Mesenchymal stem cell (in vitro differentiated cells and primary cell): Measurements from ENCODE around the gene ACAP3.

Experiments used
- DNase-seq: peaks from one replicate; pipeline ENCODE4 v3.0.0-alpha.2; 2013
- H2AFZ ChIP-seq: one replicate; pipeline ENCODE4 v1.6.1; 2013; ENCODE audit warnings: low read depth, mild to moderate bottlenecking, control low read depth, inconsistent platforms, low read length, moderate library complexity
- H2AK5ac ChIP-seq: 2 replicates; pipeline ENCODE4 v1.6.1; 2013; ENCODE audit warnings: low read length, moderate library complexity, mild to moderate bottlenecking, inconsistent platforms; ENCODE audit not compliant: severe bottlenecking
- H2BK120ac ChIP-seq: one replicate; pipeline ENCODE4 v1.6.1; 2013; ENCODE audit warnings: low read depth, mild to moderate bottlenecking, inconsistent platforms, low read length, moderate library complexity
- H2BK12ac ChIP-seq, 2 experiments: one replicate each; pipeline ENCODE4 v1.6.1; 2013; ENCODE audit warnings: inconsistent platforms in 2 of 2, low read length in 2 of 2, mild to moderate bottlenecking in 2 of 2, moderate library complexity in 2 of 2, control low read depth in 1 of 2
- H2BK15ac ChIP-seq: one replicate; pipeline ENCODE4 v1.6.1; 2013; ENCODE audit warnings: mild to moderate bottlenecking, low read depth, inconsistent platforms; ENCODE audit not compliant: poor library complexity, severe bottlenecking
- H2BK5ac ChIP-seq: 2 replicates; pipeline ENCODE4 v1.6.1; 2013; ENCODE audit warnings: low read depth, mild to moderate bottlenecking, low read length, control low read depth, inconsistent platforms; ENCODE audit not compliant: poor library complexity, severe bottlenecking
- H3K14ac ChIP-seq, 2 experiments: one replicate each; pipeline ENCODE4 v1.6.1; 2013; ENCODE audit warnings: inconsistent platforms in 2 of 2, low read length in 2 of 2, control low read depth in 1 of 2, mild to moderate bottlenecking in 1 of 2, moderate library complexity in 1 of 2
- H3K18ac ChIP-seq, 2 experiments: one replicate each; pipeline ENCODE4 v1.6.1; 2013; ENCODE audit warnings: inconsistent platforms in 2 of 2, low read length in 2 of 2, control low read depth in 1 of 2, low read depth in 1 of 2, mild to moderate bottlenecking in 1 of 2
- H3K23ac ChIP-seq, 2 experiments: one replicate each; pipeline ENCODE4 v1.6.1; 2013; ENCODE audit warnings: inconsistent platforms in 2 of 2, low read length in 2 of 2, mild to moderate bottlenecking in 2 of 2, moderate library complexity in 2 of 2, control low read depth in 1 of 2
- H3K27ac ChIP-seq: 2 replicates; pipeline ENCODE4 v1.5.1; 2013; ENCODE audit warnings: mild to moderate bottlenecking, moderate library complexity, low read length, control low read depth, inconsistent platforms; ENCODE audit not compliant: poor library complexity, severe bottlenecking
- H3K27me3 ChIP-seq, 2 experiments: 2 replicates each; pipeline versions ENCODE4 v1.6.1 to v1.7.0; 2013; ENCODE audit warnings: low read length in 2 of 2, mild to moderate bottlenecking in 2 of 2, moderate library complexity in 2 of 2, control low read depth in 1 of 2, inconsistent platforms in 1 of 2; ENCODE audit not compliant: control insufficient read depth in 1 of 2, insufficient read depth in 1 of 2
- H3K36me3 ChIP-seq, 2 experiments: 2 replicates each; pipeline versions ENCODE4 v1.6.1 to v1.7.0; 2013; ENCODE audit warnings: low read length in 2 of 2, control low read depth in 1 of 2, inconsistent platforms in 1 of 2, low read depth in 1 of 2, mild to moderate bottlenecking in 1 of 2; ENCODE audit not compliant: insufficient read depth in 2 of 2, control insufficient read depth in 1 of 2
- H3K4ac ChIP-seq, 2 experiments: one replicate each; pipeline ENCODE4 v1.6.1; 2013; ENCODE audit warnings: inconsistent platforms in 2 of 2, low read length in 2 of 2, mild to moderate bottlenecking in 2 of 2, moderate library complexity in 2 of 2, control low read depth in 1 of 2, low read depth in 1 of 2
- H3K4me1 ChIP-seq: 2 replicates; pipeline ENCODE4 v1.6.1; 2013; ENCODE audit warnings: low read depth, low read length, control low read depth; ENCODE audit not compliant: control insufficient read depth, insufficient read depth
- H3K4me2 ChIP-seq: 2 replicates; pipeline ENCODE4 v1.6.1; 2013; ENCODE audit warnings: low read length, mild to moderate bottlenecking, inconsistent platforms; ENCODE audit not compliant: poor library complexity, severe bottlenecking
- H3K4me3 ChIP-seq, 2 experiments: 2 replicates each; pipeline versions ENCODE4 v1.5.1 to v1.7.0; 2013; ENCODE audit warnings: low read length in 2 of 2, mild to moderate bottlenecking in 2 of 2, control low read depth in 1 of 2, low read depth in 1 of 2; ENCODE audit not compliant: insufficient read depth in 1 of 2
- H3K79me1 ChIP-seq: replicated peaks from 2 replicates; pipeline ENCODE4 v1.6.1; 2013; ENCODE audit warnings: mild to moderate bottlenecking, control low read depth, low read length, inconsistent platforms; ENCODE audit not compliant: poor library complexity, severe bottlenecking
- H3K9ac ChIP-seq: 2 replicates; pipeline ENCODE4 v1.7.0; 2013; ENCODE audit warnings: mild to moderate bottlenecking, low read length, moderate library complexity
- H3K9me3 ChIP-seq: 2 replicates; pipeline ENCODE4 v1.7.0; 2013; ENCODE audit warnings: mild to moderate bottlenecking, low read length; ENCODE audit not compliant: control insufficient read depth
- H4K8ac ChIP-seq: one replicate; pipeline ENCODE4 v1.6.1; 2013; ENCODE audit warnings: inconsistent platforms, mild to moderate bottlenecking, low read length, moderate library complexity
- H4K91ac ChIP-seq: one replicate; pipeline ENCODE4 v1.6.1; 2013; ENCODE audit warnings: mild to moderate bottlenecking, low read length, inconsistent platforms
- WGBS: methylation state at CpG from one replicate; pipeline ENCODE4 v1.1.7; 2013; ENCODE audit warnings: mixed read lengths; 5-methylcytosine and 5-hydroxymethylcytosine counted together

The ACAP3 gene

GRCh38 chr1:1352786-1353388 lies 45.2 kb upstream of the ACAP3 start:
- peaks cover 32 to 44% of the 10 kb centered on the region in 2 experiments for H3K36me3 ChIP-seq
- peak overlapping the region in 1 of 2 experiments; percentile 48 for H3K23ac ChIP-seq
- peak overlapping the region in 1 of 2 experiments; percentile 55 for H3K4me3 ChIP-seq
- no peak for DNase-seq
- H2AK5ac ChIP-seq: peak overlapping the region; percentile 2
- H4K8ac ChIP-seq: no peak overlapping the region
- no peak overlapping the region for H3K14ac ChIP-seq
- 60% methylated on average over 4 of the region's 5 CpGs for WGBS
- no peak overlapping the region for H3K4ac ChIP-seq
- peaks cover 64% of the 10 kb centered on the region for H3K4me1 ChIP-seq
- H3K27ac ChIP-seq: no peak overlapping the region
- H2BK5ac ChIP-seq: no peak overlapping the region
- no peaks in the 10 kb centered on the region for H3K27me3 ChIP-seq
- H3K9ac ChIP-seq: peak overlapping the region; percentile 53
- no peak overlapping the region for H4K91ac ChIP-seq
- peak overlapping the region in 1 of 2 experiments; percentile 29 for H2BK12ac ChIP-seq
- peaks cover 3% of the 10 kb centered on the region for H3K79me1 ChIP-seq
- H2BK120ac ChIP-seq: no peak overlapping the region
- H3K18ac ChIP-seq: no peak overlapping the region
- no peak overlapping the region for H2BK15ac ChIP-seq
- H2AFZ ChIP-seq: no peak overlapping the region
- no peaks in the 10 kb centered on the region for H3K9me3 ChIP-seq
- no peak overlapping the region for H3K4me2 ChIP-seq

- Histone ChIP-seq H2AK5ac (no peak overlapping the region), H4K8ac (peak overlapping the region; percentile 1), H2BK120ac (no peak overlapping the region), H3K27me3 (no peaks in the 10 kb centered on the region), H2BK15ac (no peak overlapping the region), H3K9ac (peak overlapping the region; percentile 53), H2AFZ (no peak overlapping the region), H2BK5ac (no peak overlapping the region), H3K14ac (no peak overlapping the region), H3K9me3 (no peaks in the 10 kb centered on the region), H3K79me1 (peaks cover 3% of the 10 kb centered on the region), H3K27ac (no peak overlapping the region), H3K23ac (peak overlapping the region in 1 of 2 experiments; percentile 34), H4K91ac (peak overlapping the region; percentile 28), H3K4me2 (no peak overlapping the region), H3K18ac (no peak overlapping the region), H3K4me1 (peaks cover 72% of the 10 kb centered on the region), H2BK12ac (no peak overlapping the region), H3K4ac (no peak overlapping the region), H3K36me3 (peaks cover 32 to 42% of the 10 kb centered on the region in 2 experiments), H3K4me3 (peak overlapping the region in 1 of 2 experiments; percentile 55)
- DNase-seq: peak; percentile 54
- 51% methylated on average over 29 of the region's 29 CpGs for WGBS
These were observed 44.0 kb upstream of the ACAP3 start for GRCh38 chr1:1351511-1352427.

GRCh38 chr1:1349256-1350012 lies 41.7 kb upstream of the ACAP3 start, which contains the start of gene DVL1:
Gene DVL1, minus strand, starts transcription at chr1:1349418. Its CDS starts 353 bp downstream, at chr1:1349065.
- WGBS: 1% methylated on average over 55 of the region's 122 CpGs
- peaks cover 74% of the 10 kb centered on the region for H3K4me1 ChIP-seq

More at GRCh38 chr1:1349256-1350012, 41.7 kb upstream of the ACAP3 start, which contains the start of gene DVL1:
- H3K4me3 ChIP-seq: peak within 1 kb of the TSS; percentile 84 to 91
- H3K27me3 ChIP-seq: no peaks in the 10 kb centered on the region
- H2BK5ac ChIP-seq: peak within 1 kb of the TSS; percentile 53
- H3K9me3 ChIP-seq: no peaks in the 10 kb centered on the region
- H2BK15ac ChIP-seq: peak within 1 kb of the TSS; percentile 20
- H2AFZ ChIP-seq: peak within 1 kb of the TSS; percentile 57
- H3K4me2 ChIP-seq: peak within 1 kb of the TSS; percentile 96
- H2BK120ac ChIP-seq: peak within 1 kb of the TSS; percentile 92
- H3K27ac ChIP-seq: peak within 1 kb of the TSS; percentile 75
- H2BK12ac ChIP-seq: peak within 1 kb of the TSS in 1 of 2 experiments; percentile 76
- peak within 1 kb of the TSS; percentile 87 to 97 for H3K18ac ChIP-seq
- no peak within 1 kb of the TSS for H2AK5ac ChIP-seq
- peak within 1 kb of the TSS; percentile 89 for H3K9ac ChIP-seq
- peak within 1 kb of the TSS; percentile 91 for H4K91ac ChIP-seq
- H4K8ac ChIP-seq: peak within 1 kb of the TSS; percentile 85
- peak; percentile 61 for DNase-seq
- H3K36me3 ChIP-seq: peaks cover 29 to 41% of the 10 kb centered on the region in 2 experiments
- peak within 1 kb of the TSS in 1 of 2 experiments; percentile 97 for H3K23ac ChIP-seq
- H3K4ac ChIP-seq: peak within 1 kb of the TSS; percentile 82 to 91
- H3K14ac ChIP-seq: peak within 1 kb of the TSS; percentile 18 to 99
- H3K79me1 ChIP-seq: peaks cover 6% of the 10 kb centered on the region
